A673 (cell line): ENCODE data around the gene RASSF1.

Source experiments
- EZH2 ChIP-seq: fragments of 200-600 bp; sonication (generic); IDR thresholded peaks from 2 replicates; pipeline ENCODE4 v1.6.1; 2017; ENCODE audit warnings: borderline replicate concordance, low read depth, mild to moderate bottlenecking, mixed read lengths, antibody characterized with exemption, low read length; ENCODE audit not compliant: poor library complexity, severe bottlenecking
- TF ChIP-seq, protein P1 (sequence below): fragments of 300-800, 200-600 bp; sonication (generic); conservative IDR thresholded peaks from 2 replicates; pipeline ENCODE4 v1.5.1; 2017; ENCODE audit warnings: low read depth, mild to moderate bottlenecking, antibody characterized with exemption, low read length, moderate library complexity, mixed read lengths

- TF ChIP-seq, protein P1, sequence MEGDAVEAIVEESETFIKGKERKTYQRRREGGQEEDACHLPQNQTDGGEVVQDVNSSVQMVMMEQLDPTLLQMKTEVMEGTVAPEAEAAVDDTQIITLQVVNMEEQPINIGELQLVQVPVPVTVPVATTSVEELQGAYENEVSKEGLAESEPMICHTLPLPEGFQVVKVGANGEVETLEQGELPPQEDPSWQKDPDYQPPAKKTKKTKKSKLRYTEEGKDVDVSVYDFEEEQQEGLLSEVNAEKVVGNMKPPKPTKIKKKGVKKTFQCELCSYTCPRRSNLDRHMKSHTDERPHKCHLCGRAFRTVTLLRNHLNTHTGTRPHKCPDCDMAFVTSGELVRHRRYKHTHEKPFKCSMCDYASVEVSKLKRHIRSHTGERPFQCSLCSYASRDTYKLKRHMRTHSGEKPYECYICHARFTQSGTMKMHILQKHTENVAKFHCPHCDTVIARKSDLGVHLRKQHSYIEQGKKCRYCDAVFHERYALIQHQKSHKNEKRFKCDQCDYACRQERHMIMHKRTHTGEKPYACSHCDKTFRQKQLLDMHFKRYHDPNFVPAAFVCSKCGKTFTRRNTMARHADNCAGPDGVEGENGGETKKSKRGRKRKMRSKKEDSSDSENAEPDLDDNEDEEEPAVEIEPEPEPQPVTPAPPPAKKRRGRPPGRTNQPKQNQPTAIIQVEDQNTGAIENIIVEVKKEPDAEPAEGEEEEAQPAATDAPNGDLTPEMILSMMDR: no peak
- no peak for TF ChIP-seq EZH2
These were observed 3.3 kb downstream of the RASSF1 start for GRCh38 chr3:50337175-50337861.
